Activated T-helper 1 cell treated with anti-CD3 and anti-CD28 coated beads, Interleukin-12 subunit alpha, Interleukin-12 subunit beta, Interleukin-2, Interleukin-4 antibody, amounts not matched to agents 30 ng/mL and 10 ng/mL and 1 ng/mL, durations not matched to agents 14 hours and 24 hours and 36 hours (primary cell): ENCODE results near the gene MRPL32. TPM values are rescaled to one million over a fixed set of nuclear protein-coding genes. Genes with fewer than 3 reads are reported as not detected.

ENCODE experiments used
- DNase-seq: peaks from one replicate; pipeline ENCODE4 v3.0.0; 2021; ENCODE audit warnings: low spot score
- H3K27ac Mint-ChIP-seq: one replicate; pipeline ENCODE4 v1.8.0; 2021; ENCODE audit warnings: mild to moderate bottlenecking, mixed read lengths
- H3K27me3 Mint-ChIP-seq: one replicate; pipeline ENCODE4 v1.8.0; 2022; ENCODE audit warnings: mild to moderate bottlenecking, moderate library complexity, mixed read lengths; ENCODE audit not compliant: insufficient read depth
- H3K36me3 Mint-ChIP-seq: one replicate; pipeline ENCODE4 v1.8.0; 2021; ENCODE audit warnings: low read depth, mixed read lengths
- H3K4me1 Mint-ChIP-seq: one replicate; pipeline ENCODE4 v1.8.0; 2021; ENCODE audit warnings: low read depth, mixed read lengths
- H3K4me3 Mint-ChIP-seq: one replicate; pipeline ENCODE4 v1.8.0; 2021; ENCODE audit warnings: mild to moderate bottlenecking, moderate library complexity, mixed read lengths
- H3K9me3 Mint-ChIP-seq: one replicate; pipeline ENCODE4 v1.8.0; 2021; ENCODE audit warnings: mixed read lengths
- intact Hi-C: fragments of 100-400 bp; cut with micrococcal nuclease; formaldehyde crosslinking; loops from one replicate; pipeline ENCODE4 v1.15.1; 2024
- total RNA-seq: library from RNA; stranded (reverse); gene quantifications from 2 replicates; pipeline ENCODE4 v1.2.3, GENCODE V29; 2022

Gene MRPL32
- total RNA-seq, 1 donor from 2014 or later = 81.5 TPM

- no peaks in the 10 kb centered on the region for H3K27me3 Mint-ChIP-seq
- H3K36me3 Mint-ChIP-seq = peaks cover 2% of the 10 kb centered on the region
- H3K4me3 Mint-ChIP-seq = no peak overlapping the region
- H3K27ac Mint-ChIP-seq = no peak overlapping the region
- DNase-seq = no peak
- no peaks in the 10 kb centered on the region for H3K4me1 Mint-ChIP-seq
- H3K9me3 Mint-ChIP-seq = peaks cover 18% of the 10 kb centered on the region
- intact Hi-C loops = no loop called here
Measured at GRCh38 chr7:42956062-42956461, 23.9 kb downstream of the MRPL32 start.

GRCh38 chr7:42959549-42959948, 27.4 kb downstream of the MRPL32 start:
- Mint-ChIP-seq H3K4me1 (no peaks in the 10 kb centered on the region), H3K27me3 (no peaks in the 10 kb centered on the region), H3K36me3 (peaks cover 2% of the 10 kb centered on the region), H3K4me3 (no peak overlapping the region), H3K9me3 (peaks cover 18% of the 10 kb centered on the region), H3K27ac (no peak overlapping the region)
- DNase-seq = no peak
- intact Hi-C loops = no loop called here

GRCh38 chr7:42960762-42961161, 28.6 kb downstream of the MRPL32 start:
- Mint-ChIP-seq H3K36me3 (no peaks in the 10 kb centered on the region), H3K4me1 (peaks cover 12% of the 10 kb centered on the region), H3K9me3 (peaks cover 13% of the 10 kb centered on the region), H3K27me3 (no peaks in the 10 kb centered on the region), H3K4me3 (no peak overlapping the region), H3K27ac (no peak overlapping the region)
- intact Hi-C loops = loop anchor here (5.0 kb wide), 1 partner anchor 117 kb away; no protein-coding TSS in a partner anchor
- DNase-seq = no peak

GRCh38 chr7:42961170-42961569, 29.0 kb downstream of the MRPL32 start:
- no peak overlapping the region for H3K4me3 Mint-ChIP-seq
- no peak for DNase-seq
- intact Hi-C loops = loop anchor here (5.0 kb wide), 1 partner anchor 116 kb away; no protein-coding TSS in a partner anchor

GRCh38 chr7:42964293-42964692, 32.1 kb downstream of the MRPL32 start:
- Mint-ChIP-seq H3K4me3 (no peak overlapping the region), H3K36me3 (no peaks in the 10 kb centered on the region), H3K27ac (no peak overlapping the region), H3K9me3 (no peaks in the 10 kb centered on the region), H3K4me1 (peaks cover 12% of the 10 kb centered on the region), H3K27me3 (no peaks in the 10 kb centered on the region)
- intact Hi-C loops = loop anchor here (2.0 to 5.0 kb wide), 2 partner anchors 23 to 113 kb away; no protein-coding TSS in a partner anchor
- DNase-seq = no peak

More at GRCh38 chr7:42961170-42961569, 29.0 kb downstream of the MRPL32 start:
- Mint-ChIP-seq H3K27me3 (no peaks in the 10 kb centered on the region), H3K27ac (no peak overlapping the region), H3K9me3 (peaks cover 12% of the 10 kb centered on the region), H3K4me1 (peaks cover 12% of the 10 kb centered on the region), H3K36me3 (no peaks in the 10 kb centered on the region)

GRCh38 chr7:42964849-42965805, 33.0 kb downstream of the MRPL32 start:
- Mint-ChIP-seq H3K9me3 (no peaks in the 10 kb centered on the region), H3K36me3 (no peaks in the 10 kb centered on the region), H3K27me3 (no peaks in the 10 kb centered on the region), H3K4me1 (peaks cover 12% of the 10 kb centered on the region), H3K4me3 (no peak overlapping the region), H3K27ac (peak overlapping the region; percentile 16)
- intact Hi-C loops = loop anchor here (2.0 to 5.0 kb wide), 2 partner anchors 24 to 112 kb away; no protein-coding TSS in a partner anchor
- DNase-seq = no peak

- H3K36me3 Mint-ChIP-seq = no peaks in the 10 kb centered on the region
Measured at GRCh38 chr7:42967391-42967790, 35.2 kb downstream of the MRPL32 start.

GRCh38 chr7:42972699-42973500, 40.7 kb downstream of the MRPL32 start:
- no peaks in the 10 kb centered on the region for H3K4me1 Mint-ChIP-seq
- DNase-seq = no peak
- intact Hi-C loops = no loop called here
- H3K27me3 Mint-ChIP-seq = no peaks in the 10 kb centered on the region
- H3K36me3 Mint-ChIP-seq = peaks cover 1% of the 10 kb centered on the region
- H3K9me3 Mint-ChIP-seq = peaks cover 5% of the 10 kb centered on the region
- no peak overlapping the region for H3K27ac Mint-ChIP-seq
- H3K4me3 Mint-ChIP-seq = no peak overlapping the region

More at GRCh38 chr7:42967391-42967790, 35.2 kb downstream of the MRPL32 start:
- intact Hi-C loops = no loop called here
- H3K27ac Mint-ChIP-seq = no peak overlapping the region
- no peak overlapping the region for H3K4me3 Mint-ChIP-seq
- no peaks in the 10 kb centered on the region for H3K9me3 Mint-ChIP-seq
- no peak for DNase-seq
- H3K4me1 Mint-ChIP-seq = peaks cover 12% of the 10 kb centered on the region
- H3K27me3 Mint-ChIP-seq = no peaks in the 10 kb centered on the region

GRCh38 chr7:42976371-42976770, 44.2 kb downstream of the MRPL32 start:
- Mint-ChIP-seq H3K4me3 (no peak overlapping the region), H3K4me1 (no peaks in the 10 kb centered on the region), H3K9me3 (peaks cover 5% of the 10 kb centered on the region), H3K27me3 (peaks cover 2% of the 10 kb centered on the region), H3K36me3 (peaks cover 1% of the 10 kb centered on the region), H3K27ac (no peak overlapping the region)
- intact Hi-C loops = no loop called here
- DNase-seq = no peak

- intact Hi-C loops = no loop called here
- no peaks in the 10 kb centered on the region for H3K4me1 Mint-ChIP-seq
- peaks cover 5% of the 10 kb centered on the region for H3K9me3 Mint-ChIP-seq
- no peak overlapping the region for H3K27ac Mint-ChIP-seq
- no peak overlapping the region for H3K4me3 Mint-ChIP-seq
- peaks cover 1% of the 10 kb centered on the region for H3K36me3 Mint-ChIP-seq
- peaks cover 2% of the 10 kb centered on the region for H3K27me3 Mint-ChIP-seq
- no peak for DNase-seq
Measured at GRCh38 chr7:42978496-42978895, 46.3 kb downstream of the MRPL32 start.

GRCh38 chr7:42980084-42980483, 47.9 kb downstream of the MRPL32 start:
- peaks cover 7% of the 10 kb centered on the region for H3K9me3 Mint-ChIP-seq
- no peak overlapping the region for H3K27ac Mint-ChIP-seq
- no peak for DNase-seq
- no peaks in the 10 kb centered on the region for H3K36me3 Mint-ChIP-seq
- intact Hi-C loops = no loop called here
- peaks cover 2% of the 10 kb centered on the region for H3K27me3 Mint-ChIP-seq
- H3K4me3 Mint-ChIP-seq = no peak overlapping the region
- H3K4me1 Mint-ChIP-seq = no peaks in the 10 kb centered on the region

- Mint-ChIP-seq H3K4me1 (no peaks in the 10 kb centered on the region), H3K27me3 (peaks cover 2% of the 10 kb centered on the region), H3K9me3 (peaks cover 4% of the 10 kb centered on the region), H3K36me3 (no peaks in the 10 kb centered on the region), H3K27ac (no peak overlapping the region), H3K4me3 (no peak overlapping the region)
- no peak for DNase-seq
- intact Hi-C loops = no loop called here
Measured at GRCh38 chr7:42980514-42980913, 48.3 kb downstream of the MRPL32 start.

- Mint-ChIP-seq H3K27ac (no peak overlapping the region), H3K9me3 (peaks cover 8% of the 10 kb centered on the region), H3K27me3 (peaks cover 2% of the 10 kb centered on the region), H3K4me3 (no peak overlapping the region), H3K36me3 (no peaks in the 10 kb centered on the region), H3K4me1 (no peaks in the 10 kb centered on the region)
- DNase-seq = no peak
- intact Hi-C loops = no loop called here
Measured at GRCh38 chr7:42981601-42982000, 49.4 kb downstream of the MRPL32 start.
